Renal cortical epithelial cell (primary cell): ENCODE data around the gene MIB1. TPM values are rescaled to one million over a fixed set of nuclear protein-coding genes. Genes with fewer than 3 reads are reported as not detected.
"Not testable (repeated sequence)": the region's sequence is repeated elsewhere in the genome, so short reads cannot be mapped to it uniquely, and the experiment has no call there.

Source experiments
- DNase-seq: peaks from one replicate; pipeline ENCODE4 v3.0.0-alpha.2; 2011; ENCODE audit warnings: low read depth
- total RNA-seq: library from RNA; depleted of rRNA; stranded (reverse); fragments of >200 nt; gene quantifications from 2 replicates; pipeline ENCODE4 v1.2.3, GENCODE V29; 2014

Gene MIB1
- 77.3 and 82.6 TPM in 2 replicates for total RNA-seq

DNA sequence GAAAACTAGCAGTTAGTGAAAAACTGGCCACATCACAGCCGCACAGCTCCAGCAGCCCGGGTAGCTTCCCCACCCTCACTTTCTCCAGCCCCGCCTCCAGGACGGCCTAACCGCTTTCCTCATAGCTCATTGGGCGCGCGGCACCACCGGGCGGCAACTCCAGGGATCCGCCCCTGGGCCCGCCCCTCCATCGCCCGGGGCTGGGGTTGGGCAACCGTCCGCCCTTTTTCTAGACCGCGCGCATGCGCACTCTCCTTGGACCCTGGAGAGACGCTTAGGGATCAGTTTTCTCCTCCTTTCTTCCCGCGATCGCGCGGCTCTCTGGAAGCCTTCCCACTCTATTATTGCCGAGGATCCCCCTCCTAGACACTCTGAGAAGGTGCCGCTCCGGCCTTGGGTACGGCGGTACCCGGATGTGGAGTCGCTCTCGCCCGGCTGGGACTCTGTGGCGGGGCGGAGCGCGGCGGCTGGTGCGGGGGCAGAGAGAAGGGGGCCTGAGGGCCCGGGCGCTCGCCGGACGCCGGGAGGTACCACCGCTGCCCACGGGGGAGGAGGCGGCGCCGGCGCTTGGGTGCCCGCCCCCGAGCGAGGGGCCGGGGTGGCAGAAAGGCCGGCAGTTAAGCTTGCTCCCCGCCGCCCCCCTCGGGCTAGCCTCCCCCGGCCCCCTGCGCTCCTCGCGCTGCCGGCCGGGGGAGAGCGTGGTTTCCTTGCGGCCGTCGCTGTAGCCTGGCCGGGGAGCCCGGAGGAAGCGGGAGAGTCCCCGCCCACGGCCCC is at the start of gene MIB1:
Gene MIB1 (plus strand): TSS at position 255 of the 774 bp plus-strand sequence. CDS start 792 bp downstream, outside the sequence.
- peak; percentile 87 for DNase-seq

GRCh38 chr18:21693322-21693721 is 47.3 kb upstream of the MIB1 start:
- DNase-seq: no peak

- no peak for DNase-seq
These were observed 40.0 kb upstream of the MIB1 start for GRCh38 chr18:21700528-21701075.

DNA sequence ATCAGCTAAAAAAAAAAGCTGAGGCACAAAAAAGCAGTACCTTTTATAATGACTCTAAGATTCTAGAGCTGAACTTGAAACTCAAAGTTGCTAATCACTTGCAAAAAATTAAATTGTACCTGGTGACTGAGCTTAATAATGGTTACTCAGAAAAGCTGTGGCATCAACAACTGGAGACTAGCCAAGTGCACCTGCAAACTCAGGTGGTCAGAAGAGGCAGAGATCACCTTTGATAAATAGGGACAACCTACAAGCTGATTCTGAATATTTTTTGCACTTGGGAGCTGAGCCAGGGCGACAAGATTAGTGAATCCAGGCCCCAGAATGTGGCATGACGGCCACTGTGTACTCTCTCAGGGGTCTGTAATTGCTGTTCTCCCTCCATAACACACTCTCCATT is 39.0 kb upstream of the MIB1 start:
- no peak for DNase-seq

DNA sequence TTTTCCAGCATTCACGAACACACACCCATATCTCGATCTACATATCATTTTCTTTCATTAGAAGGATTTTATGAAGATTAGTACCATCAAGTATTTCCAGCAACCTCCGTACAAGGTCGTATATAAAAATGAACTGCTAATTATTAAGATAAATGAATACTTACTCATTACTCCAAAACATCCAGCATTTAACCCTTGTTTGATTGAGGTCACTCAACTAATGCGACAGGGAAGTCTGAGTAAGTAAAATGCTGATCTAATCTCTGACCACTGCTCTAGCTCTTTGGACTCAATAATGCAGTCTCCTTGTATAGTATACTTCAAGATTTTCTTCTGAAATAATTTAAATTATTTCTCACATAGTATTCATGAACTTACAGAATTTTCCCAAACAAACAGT is 38.0 kb upstream of the MIB1 start:
- DNase-seq: no peak

DNA sequence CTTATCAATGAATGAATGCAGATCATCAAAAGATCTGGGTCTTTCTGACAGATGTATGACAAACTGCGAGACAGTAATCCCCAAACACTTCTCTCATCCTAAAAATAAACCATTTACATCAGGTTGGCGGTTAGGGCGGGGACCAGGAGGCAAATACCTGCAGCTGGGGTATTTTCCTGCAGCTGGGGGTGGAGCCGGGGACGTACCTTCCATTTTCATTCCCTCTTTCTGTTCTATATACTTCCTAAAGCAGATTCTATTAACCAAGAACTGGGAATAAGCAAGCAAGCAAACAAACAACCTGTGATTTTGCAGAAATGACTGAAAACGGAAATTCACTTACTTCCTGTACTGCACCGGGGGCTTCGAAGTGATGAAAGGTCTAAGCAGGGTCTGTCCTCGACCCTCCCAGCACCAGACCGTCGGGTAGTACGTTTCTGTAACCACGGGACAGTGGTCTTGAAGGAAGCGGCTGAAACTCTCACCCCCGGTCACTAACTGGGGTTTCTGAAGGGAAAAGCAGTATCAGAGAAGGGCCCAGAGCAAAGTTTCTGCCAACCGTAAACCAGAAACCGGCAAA is 37.3 kb upstream of the MIB1 start:
- no peak for DNase-seq

- DNase-seq: peak; percentile 69
These were observed 35.8 kb upstream of the MIB1 start, which contains the start of gene ABHD3 for GRCh38 chr18:21704603-21705364. Gene ABHD3, minus strand, starts transcription at chr18:21704774. Its CDS starts 109 bp downstream, at chr18:21704665.

DNA sequence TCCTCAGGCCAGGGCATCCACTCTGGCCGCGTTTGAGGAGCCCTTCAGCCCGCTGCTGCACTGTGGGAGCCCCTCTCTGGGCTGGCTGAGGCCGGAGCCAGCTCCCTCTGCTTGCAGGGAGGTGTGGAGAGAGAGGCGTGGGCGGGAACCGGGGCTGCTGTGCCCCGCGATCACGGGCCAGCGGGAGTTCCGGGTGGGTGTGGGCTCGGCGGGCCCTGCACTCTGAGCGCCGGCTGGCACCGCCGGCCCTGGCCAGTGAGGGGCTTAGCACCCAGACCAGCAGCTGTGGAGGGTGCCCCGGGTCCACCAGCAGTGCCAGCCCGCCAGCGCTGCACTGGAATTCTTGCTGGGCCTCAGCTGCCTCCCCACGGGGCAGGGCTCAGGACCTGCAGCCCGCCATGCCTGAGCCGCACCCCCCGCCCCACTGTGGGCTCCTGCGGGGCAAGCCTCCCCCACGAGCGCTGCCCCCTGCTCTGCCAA is 34.2 kb upstream of the MIB1 start:
- DNase-seq: no peak

DNA sequence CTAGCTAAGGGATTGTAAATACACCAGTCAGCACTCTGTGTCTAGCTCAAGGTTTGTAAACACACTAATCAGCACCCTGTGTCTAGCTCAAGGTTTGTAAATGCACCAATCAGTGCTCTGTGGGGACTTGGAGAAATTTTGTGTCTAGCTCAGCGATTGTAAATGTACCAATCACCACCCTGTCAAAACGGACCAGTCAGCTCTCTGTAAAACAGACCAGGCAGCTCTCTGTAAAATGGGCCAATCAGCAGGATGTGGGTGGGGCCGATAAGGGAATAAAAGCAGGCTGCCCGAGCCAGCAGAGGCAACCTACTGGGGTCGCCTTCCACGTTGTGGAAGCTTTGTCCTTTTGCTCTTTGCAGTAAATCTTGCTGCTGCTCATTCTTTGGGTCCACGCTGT is 33.5 kb upstream of the MIB1 start:
- DNase-seq: not testable (repeated sequence)

DNA sequence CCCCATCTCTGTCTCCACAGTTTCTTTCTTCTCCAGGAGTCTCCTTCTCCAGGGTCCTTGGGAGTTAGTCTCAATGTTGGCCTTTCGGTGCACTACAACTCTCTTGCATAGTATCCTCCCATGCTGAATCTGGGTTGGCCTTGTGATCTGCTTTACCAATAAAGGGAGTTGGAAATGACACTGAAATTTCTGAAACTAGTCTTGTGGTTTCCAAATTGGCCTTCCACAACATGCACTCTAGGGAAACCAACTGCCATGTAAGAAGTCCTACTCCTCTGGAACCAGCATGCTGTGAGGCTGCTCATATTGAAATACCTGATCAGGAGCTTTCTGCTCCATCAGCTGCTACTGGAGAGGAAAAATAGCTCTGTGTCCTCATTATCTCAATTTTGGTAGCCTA is 26.1 kb upstream of the MIB1 start:
- no peak for DNase-seq

- no peak for DNase-seq
These were observed 17.9 kb upstream of the MIB1 start for GRCh38 chr18:21722687-21723086.

- no peak for DNase-seq
These were observed 15.4 kb upstream of the MIB1 start for GRCh38 chr18:21725201-21725600.

GRCh38 chr18:21727702-21728101 is 12.9 kb upstream of the MIB1 start:
- no peak for DNase-seq

GRCh38 chr18:21733011-21733410 is 7.6 kb upstream of the MIB1 start:
- no peak for DNase-seq

DNA sequence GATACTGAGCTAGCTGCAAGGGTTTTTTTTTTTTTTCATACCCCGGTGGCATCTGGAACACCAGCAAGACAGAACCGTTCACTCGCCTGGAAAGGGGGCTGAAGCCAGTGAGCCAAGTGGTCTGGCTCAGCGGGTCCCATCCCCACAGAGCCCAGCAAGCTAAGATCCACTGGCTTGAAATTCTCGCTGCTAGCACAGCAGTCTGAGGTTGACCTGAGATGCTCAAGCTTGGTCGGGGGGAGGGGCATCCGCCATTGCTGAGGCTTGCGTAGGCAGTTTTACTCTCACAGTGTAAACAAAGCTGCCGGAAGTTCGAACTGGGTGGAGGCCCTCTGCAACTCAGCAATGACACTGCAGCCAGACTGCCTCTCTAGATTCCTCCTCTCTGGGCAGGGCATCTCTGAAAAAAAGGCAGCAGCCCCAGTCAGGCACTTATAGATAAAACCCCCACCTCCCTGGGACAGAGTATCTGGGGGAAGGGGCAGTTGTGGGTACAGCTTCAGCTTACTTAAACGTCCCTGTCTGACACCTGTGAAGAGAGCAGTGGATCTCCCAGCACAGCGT is 5.1 kb upstream of the MIB1 start:
- DNase-seq: no peak

DNA sequence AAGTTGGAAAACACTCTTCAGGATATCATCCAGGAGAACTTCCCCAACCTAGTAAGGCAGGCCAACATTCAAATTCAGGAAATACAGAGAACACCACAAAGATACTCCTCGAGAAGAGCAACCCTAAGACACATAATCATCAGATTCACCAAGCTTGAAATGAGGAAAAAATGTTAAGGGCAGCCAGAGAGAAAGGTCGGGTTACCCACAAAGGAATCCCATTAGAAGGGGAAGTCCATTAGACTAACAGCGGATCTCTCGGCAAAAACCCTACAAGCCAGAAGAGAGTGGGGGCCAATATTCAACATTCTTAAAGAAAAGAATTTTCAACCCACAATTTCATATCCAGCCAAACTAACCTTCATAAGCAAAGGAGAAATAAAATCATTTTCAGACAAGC is 3.7 kb upstream of the MIB1 start:
- DNase-seq: not testable (repeated sequence)

DNA sequence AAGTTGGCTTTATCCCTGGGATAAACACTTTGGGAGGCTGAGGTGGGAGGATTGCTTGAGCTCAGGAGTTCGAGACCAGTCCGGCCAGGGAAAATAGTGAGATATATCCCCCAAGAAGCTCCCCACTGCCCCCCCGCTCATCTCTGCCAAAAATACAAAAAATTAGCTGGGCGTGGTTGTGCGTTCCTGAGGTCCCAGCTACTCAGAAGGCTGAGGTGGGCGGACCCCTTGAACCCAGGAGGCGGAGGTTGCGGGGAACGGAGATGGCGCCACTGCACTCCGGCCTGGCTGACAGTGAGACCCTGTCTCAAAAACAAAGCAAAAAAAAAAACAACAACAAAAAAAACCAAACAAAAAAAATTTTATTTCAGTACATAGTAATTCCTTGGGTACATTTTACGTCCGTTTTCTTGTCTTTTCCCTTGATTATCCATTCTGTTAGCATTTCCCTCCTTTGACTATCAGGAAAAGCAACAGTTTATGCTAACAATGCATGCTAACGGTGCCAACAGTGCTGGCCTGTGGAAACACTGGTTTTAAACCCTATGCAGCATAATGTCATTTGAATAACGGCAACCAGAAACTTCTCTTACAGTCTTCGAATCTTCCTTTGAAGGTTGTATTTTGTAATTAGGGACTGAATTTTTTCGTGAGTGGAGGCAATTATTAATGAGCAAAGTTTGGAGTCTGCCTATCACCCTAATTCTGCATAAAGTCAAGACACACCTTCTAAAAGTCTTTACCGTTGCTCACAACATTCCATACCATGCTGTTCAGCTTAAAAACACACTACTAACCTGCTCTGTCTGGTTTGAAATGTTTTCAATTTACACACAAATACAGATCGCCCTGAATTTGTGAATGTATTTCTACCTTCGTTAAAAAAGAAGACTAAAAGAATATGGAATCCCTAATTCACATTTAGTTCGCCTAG is 721 bp upstream of the MIB1 start:
- no peak for DNase-seq

DNA sequence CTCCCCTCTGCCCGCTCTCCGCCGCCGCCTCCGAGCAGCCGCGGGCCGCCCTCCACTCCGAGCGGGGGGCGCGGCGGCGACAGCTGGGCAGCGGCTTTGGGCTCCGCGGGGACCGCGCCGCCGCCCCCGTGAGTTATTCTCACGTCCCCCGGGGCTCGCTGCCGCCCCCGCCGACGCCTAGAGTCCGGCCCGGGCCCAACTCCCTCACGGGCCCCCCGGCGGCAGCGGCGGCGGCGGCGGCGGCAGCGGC is 645 bp downstream of the MIB1 start:
- DNase-seq: no peak

- DNase-seq: peak; percentile 11
These were observed 1.1 kb downstream of the MIB1 start for GRCh38 chr18:21741562-21742314.

DNA sequence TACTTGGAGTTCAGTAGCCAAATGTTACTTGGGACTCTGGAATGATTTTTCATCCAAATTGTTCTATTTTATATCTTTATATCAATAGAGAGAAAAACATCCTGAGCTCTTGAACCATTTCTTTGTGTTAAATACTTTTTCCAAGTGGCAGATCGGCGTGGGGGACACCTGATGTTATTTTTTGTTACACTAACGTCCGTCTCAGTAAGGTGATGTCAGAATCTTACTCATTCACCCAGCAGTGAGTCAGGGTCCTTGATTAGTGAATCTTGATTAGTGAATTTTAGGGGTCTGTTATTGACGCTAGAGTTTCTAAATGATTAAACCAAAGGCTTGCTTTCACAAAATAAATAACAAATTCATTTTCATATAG is 1.7 kb downstream of the MIB1 start:
- DNase-seq: peak; percentile 36
